Activated B cell treated with CpG ODN at 0.5 μM for 24 hours (primary cell): ENCODE data around the gene GORASP2. TPM values are rescaled to one million over a fixed set of nuclear protein-coding genes. Genes with fewer than 3 reads are reported as not detected.

Experiments used
- ATAC-seq: fragments of 200-7000 bp; cut with Tn5 transposase; one replicate; pipeline ENCODE4 v1.10.0; 2021; ENCODE audit warnings: low read depth, mild to moderate bottlenecking, moderate library complexity
- CTCF ChIA-PET: fragments of 350-600 bp; sonication (Branson Sonifier 250); formaldehyde crosslinking; loops from one replicate; lab custom pipeline; 2021; ENCODE audit warnings: antibody characterized with exemption; lab: Charles Lee
- POLR2A ChIA-PET: fragments of 350-600 bp; sonication (Branson Sonifier 250); formaldehyde crosslinking; loops from one replicate; lab custom pipeline; 2021; ENCODE audit warnings: antibody characterized with exemption; lab: Charles Lee
- DNase-seq: peaks from one replicate; pipeline ENCODE4 v3.0.0; 2022
- H3K27ac Mint-ChIP-seq: one replicate; pipeline ENCODE4 v1.8.0; 2020; ENCODE audit warnings: mixed read lengths
- H3K27me3 Mint-ChIP-seq: one replicate; pipeline ENCODE4 v1.8.0; 2021; ENCODE audit warnings: mixed read lengths
- H3K36me3 Mint-ChIP-seq: one replicate; pipeline ENCODE4 v1.8.0; 2021; ENCODE audit warnings: low read depth, mixed read lengths
- H3K4me1 Mint-ChIP-seq: one replicate; pipeline ENCODE4 v1.8.0; 2021; ENCODE audit warnings: mixed read lengths
- H3K4me3 Mint-ChIP-seq: one replicate; pipeline ENCODE4 v1.8.0; 2020; ENCODE audit warnings: mild to moderate bottlenecking, mixed read lengths
- H3K9me3 Mint-ChIP-seq: one replicate; pipeline ENCODE4 v1.8.0; 2020; ENCODE audit warnings: mixed read lengths
- intact Hi-C: fragments of 100-400 bp; cut with micrococcal nuclease; formaldehyde crosslinking; loops from one replicate; pipeline ENCODE4 v1.15.1; 2024
- total RNA-seq: library from RNA; stranded (reverse); gene quantifications from 2 replicates; pipeline ENCODE4 v1.2.3, GENCODE V29; 2022
- TF ChIP-seq, protein P1 (sequence below): fragments of 200-600 bp; IDR thresholded peaks from one replicate; pipeline ENCODE4 v1.8.0; 2022; ENCODE audit warnings: antibody characterized with exemption, mild to moderate bottlenecking

Gene GORASP2
- total RNA-seq, 1 donor from 2014 or later: 60.7 TPM

- ATAC-seq: peak; percentile 64
- no peaks in the 10 kb centered on the region for H3K36me3 Mint-ChIP-seq
- DNase-seq: no peak
- H3K4me1 Mint-ChIP-seq: no peaks in the 10 kb centered on the region
- no peaks in the 10 kb centered on the region for H3K27me3 Mint-ChIP-seq
- H3K9me3 Mint-ChIP-seq: peaks cover 6% of the 10 kb centered on the region
- TF ChIP-seq, protein P1, sequence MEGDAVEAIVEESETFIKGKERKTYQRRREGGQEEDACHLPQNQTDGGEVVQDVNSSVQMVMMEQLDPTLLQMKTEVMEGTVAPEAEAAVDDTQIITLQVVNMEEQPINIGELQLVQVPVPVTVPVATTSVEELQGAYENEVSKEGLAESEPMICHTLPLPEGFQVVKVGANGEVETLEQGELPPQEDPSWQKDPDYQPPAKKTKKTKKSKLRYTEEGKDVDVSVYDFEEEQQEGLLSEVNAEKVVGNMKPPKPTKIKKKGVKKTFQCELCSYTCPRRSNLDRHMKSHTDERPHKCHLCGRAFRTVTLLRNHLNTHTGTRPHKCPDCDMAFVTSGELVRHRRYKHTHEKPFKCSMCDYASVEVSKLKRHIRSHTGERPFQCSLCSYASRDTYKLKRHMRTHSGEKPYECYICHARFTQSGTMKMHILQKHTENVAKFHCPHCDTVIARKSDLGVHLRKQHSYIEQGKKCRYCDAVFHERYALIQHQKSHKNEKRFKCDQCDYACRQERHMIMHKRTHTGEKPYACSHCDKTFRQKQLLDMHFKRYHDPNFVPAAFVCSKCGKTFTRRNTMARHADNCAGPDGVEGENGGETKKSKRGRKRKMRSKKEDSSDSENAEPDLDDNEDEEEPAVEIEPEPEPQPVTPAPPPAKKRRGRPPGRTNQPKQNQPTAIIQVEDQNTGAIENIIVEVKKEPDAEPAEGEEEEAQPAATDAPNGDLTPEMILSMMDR: no peak
- ChIA-PET POLR2A (no interaction called here), CTCF (no interaction called here)
- no peak overlapping the region for H3K4me3 Mint-ChIP-seq
- H3K27ac Mint-ChIP-seq: no peak overlapping the region
- intact Hi-C loops: loop anchor here (10.0 kb wide), 1 partner anchor 1338 kb away; the partner anchor contains the start of gene PPIG
Observed at GRCh38 chr2:170922634-170923494, 6.2 kb upstream of the GORASP2 start.

DNA sequence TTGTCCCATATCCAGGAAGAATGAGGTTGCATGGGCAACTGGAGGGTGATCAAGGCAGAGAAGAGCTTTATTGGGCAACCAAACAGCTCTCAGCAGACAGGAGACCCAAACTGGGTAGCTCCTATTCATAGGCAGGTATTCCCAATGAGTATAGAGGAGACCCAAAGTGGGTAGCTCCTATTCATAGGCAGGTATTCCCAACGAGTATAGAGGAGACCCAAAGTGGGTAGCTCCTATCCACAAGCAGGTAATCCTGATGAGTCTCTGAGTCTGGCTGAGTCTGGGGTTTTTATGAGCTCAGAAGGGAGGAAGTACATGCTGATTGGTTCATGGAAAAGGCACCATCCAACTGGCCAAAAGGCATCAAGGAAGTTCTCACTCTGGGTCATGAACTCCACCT is 5.3 kb upstream of the GORASP2 start:
- H3K4me3 Mint-ChIP-seq: no peak overlapping the region
- no peaks in the 10 kb centered on the region for H3K36me3 Mint-ChIP-seq
- intact Hi-C loops: loop anchor here (10.0 kb wide), 1 partner anchor 1339 kb away; the partner anchor contains the start of gene PPIG
- DNase-seq: no peak
- peaks cover 3% of the 10 kb centered on the region for H3K9me3 Mint-ChIP-seq
- H3K27me3 Mint-ChIP-seq: no peaks in the 10 kb centered on the region
- ATAC-seq: no peak
- TF ChIP-seq, protein P1: no peak
- H3K27ac Mint-ChIP-seq: no peak overlapping the region
- ChIA-PET CTCF (no interaction called here), POLR2A (no interaction called here)
- H3K4me1 Mint-ChIP-seq: peaks cover 9% of the 10 kb centered on the region

DNA sequence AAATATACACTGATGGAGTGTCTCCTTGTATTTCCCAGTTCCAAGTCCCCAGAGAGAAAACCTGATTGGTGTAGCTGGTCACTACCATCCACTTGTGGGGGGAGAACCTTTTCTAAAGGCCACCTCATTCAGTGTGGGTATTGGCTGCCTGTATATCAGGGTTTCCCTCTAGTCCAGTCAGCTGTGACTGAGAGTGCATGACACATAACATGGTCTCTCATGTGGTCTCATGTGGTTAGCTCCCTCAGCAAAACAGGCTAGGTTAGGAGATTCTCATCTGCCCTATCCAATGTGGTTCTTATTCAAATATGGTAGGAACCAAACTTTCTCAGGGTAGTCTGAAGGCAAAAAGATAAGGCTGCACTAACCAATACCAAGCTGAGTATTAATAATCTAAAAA is 4.1 kb upstream of the GORASP2 start:
- Mint-ChIP-seq H3K4me1 (peaks cover 13% of the 10 kb centered on the region), H3K27me3 (no peaks in the 10 kb centered on the region), H3K36me3 (peaks cover 2% of the 10 kb centered on the region), H3K27ac (no peak overlapping the region), H3K9me3 (peaks cover 2% of the 10 kb centered on the region), H3K4me3 (no peak overlapping the region)
- TF ChIP-seq, protein P1: no peak
- ChIA-PET POLR2A (no interaction called here), CTCF (interaction anchor here (0.6 kb wide), 1 partner anchor 1528 kb away, joined by 4 read pairs; no protein-coding TSS in a partner anchor)
- ATAC-seq: no peak
- DNase-seq: no peak
- intact Hi-C loops: loop anchor here (5.0 to 10.0 kb wide), 2 partner anchors 1177 to 1340 kb away; partner anchors contain the start of genes DLX2 and PPIG

DNA sequence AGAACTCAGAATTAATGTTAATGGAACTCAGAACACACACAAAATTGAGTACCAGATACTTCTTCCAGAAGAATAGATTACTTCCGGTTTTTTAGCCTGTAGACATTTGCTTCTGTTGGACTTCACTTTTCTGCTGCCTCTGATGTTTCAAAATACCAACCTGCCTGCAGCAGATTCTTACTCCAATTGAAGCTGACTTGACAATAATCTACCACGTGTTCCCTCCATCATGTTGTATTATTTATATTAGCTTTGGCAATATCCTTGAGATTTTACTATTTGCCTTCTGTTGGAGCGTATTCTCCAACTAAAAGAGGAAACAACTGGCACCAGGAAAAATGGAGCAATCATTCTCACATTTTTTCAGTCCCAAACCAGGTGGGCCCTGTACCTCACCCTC is 3.1 kb upstream of the GORASP2 start:
- Mint-ChIP-seq H3K9me3 (peaks cover 2% of the 10 kb centered on the region), H3K27ac (no peak overlapping the region)
- intact Hi-C loops: loop anchor here (5.0 to 10.0 kb wide), 2 partner anchors 1176 to 1341 kb away; partner anchors contain the start of genes DLX2 and PPIG

More for the DNA sequence above, 3.1 kb upstream of the GORASP2 start:
- Mint-ChIP-seq H3K36me3 (peaks cover 2% of the 10 kb centered on the region), H3K4me1 (peaks cover 23% of the 10 kb centered on the region), H3K27me3 (no peaks in the 10 kb centered on the region), H3K4me3 (no peak overlapping the region)
- TF ChIP-seq, protein P1: no peak
- POLR2A ChIA-PET: no interaction called here
- CTCF ChIA-PET: no interaction called here
- DNase-seq (no peak), ATAC-seq (no peak)
